GM12864 (cell line): Measurements from ENCODE around the gene SCFD2.
A peak's percentile ranks its signal among the peaks of the same experiment; 100 is the strongest.
"Not testable (repeated sequence)": the region's sequence is repeated elsewhere in the genome, so short reads cannot be mapped to it uniquely, and the experiment has no call there.

Experiments used
- DNase-seq: peaks from one replicate; pipeline ENCODE4 v3.0.0-alpha.2; 2011; ENCODE audit warnings: low read depth
- H3K4me3 ChIP-seq: 2 replicates; pipeline ENCODE4 v1.5.1; 2011; ENCODE audit warnings: mild to moderate bottlenecking, low read depth, low read length, control low read depth
- CTCF ChIP-seq: IDR thresholded peaks from 2 replicates; pipeline ENCODE4 v1.5.1; 2011; ENCODE audit warnings: low read depth, mild to moderate bottlenecking, moderate library complexity, low read length, control low read depth, inconsistent platforms; ENCODE audit errors: missing control alignments

The SCFD2 gene

GRCh38 chr4:53365486-53366300 lies at the start of gene SCFD2:
SCFD2 (minus strand) TSS chr4:53366061.
- no peak for TF ChIP-seq CTCF
- H3K4me3 ChIP-seq: peak within 1 kb of the TSS; percentile 98
- DNase-seq: peak; percentile 92

GRCh38 chr4:53409479-53409878 lies 43.6 kb upstream of the SCFD2 start:
- not testable (repeated sequence) for DNase-seq, H3K4me3 ChIP-seq

GRCh38 chr4:53380221-53380620 lies 14.4 kb upstream of the SCFD2 start:
- no peak overlapping the region for H3K4me3 ChIP-seq
- no peak for TF ChIP-seq CTCF
- no peak for DNase-seq

GRCh38 chr4:53378171-53378482 lies 12.3 kb upstream of the SCFD2 start:
- no peak for TF ChIP-seq CTCF
- peak overlapping the region; percentile 68 for H3K4me3 ChIP-seq
- DNase-seq: no peak

GRCh38 chr4:53377319-53378170 lies 11.7 kb upstream of the SCFD2 start, which contains the start of gene FIP1L1:
FIP1L1 (plus strand) TSS chr4:53377641; CDS start chr4:53377839, 198 bp downstream.
- peak; percentile 79 for DNase-seq
- TF ChIP-seq CTCF: no peak
- H3K4me3 ChIP-seq: peak within 1 kb of the TSS; percentile 68

- no peak for DNase-seq
- peak overlapping the region; percentile 15; the same call in 1 of the 2 replicates for H3K4me3 ChIP-seq
- no peak for TF ChIP-seq CTCF
Observed at GRCh38 chr4:53376900-53377299, 11.0 kb upstream of the SCFD2 start.

- no peak overlapping the region for H3K4me3 ChIP-seq
- DNase-seq: no peak
- no peak for TF ChIP-seq CTCF
Observed at GRCh38 chr4:53374777-53375258, 9.0 kb upstream of the SCFD2 start.
